Gastrocnemius medialis (tissue), 4 donors: ENCODE data around the gene TEX19. TPM values are rescaled to one million over a fixed set of nuclear protein-coding genes. Genes with fewer than 3 reads are reported as not detected.
"Not testable (repeated sequence)": the region's sequence is repeated elsewhere in the genome, so short reads cannot be mapped to it uniquely, and the experiment has no call there.

Experiments
- ATAC-seq, 2 donors: fragments of 150-250 bp; one replicate each; pipeline ENCODE4 v1.9.1; 2016
- DNase-seq, 2 donors: peaks; one replicate each; pipeline ENCODE4 v3.0.0-alpha.2; 2019
- H3K27ac ChIP-seq, 4 donors: fragments of 200-600 bp; sonication (generic); 1 replicate in 1 of 4; 2 replicates in 3 of 4; pipeline ENCODE4 v1.5.1; 2016 to 2018; ENCODE audit warnings: mild to moderate bottlenecking in 2 of 4, moderate library complexity in 1 of 4
- H3K27me3 ChIP-seq, 3 donors: fragments of 200-600 bp; sonication (generic) in 2 of 3; 1 replicate in 1 of 3; 2 replicates in 2 of 3; pipeline versions ENCODE4 v1.5.1 to v1.6.0; 2016 to 2019; ENCODE audit warnings: mild to moderate bottlenecking in 1 of 3, moderate library complexity in 1 of 3
- H3K36me3 ChIP-seq, 2 donors: fragments of 200-600 bp; sonication (generic) in 1 of 2; one replicate each; pipeline ENCODE4 v1.5.1; 2017 to 2018
- H3K4me1 ChIP-seq, 2 donors: fragments of 200-600 bp; sonication (generic) in 1 of 2; one replicate each; pipeline ENCODE4 v1.5.1; 2016 to 2017; ENCODE audit warnings: mild to moderate bottlenecking in 2 of 2
- H3K4me3 ChIP-seq, 4 donors: fragments of 200-600 bp; sonication (generic) in 3 of 4; 1 replicate in 1 of 4; 2 replicates in 3 of 4; pipeline ENCODE4 v1.5.1; 2016 to 2019; ENCODE audit warnings: mild to moderate bottlenecking in 2 of 4
- H3K9me3 ChIP-seq, 3 donors: fragments of 200-600 bp; sonication (generic) in 2 of 3; 1 replicate in 1 of 3; 2 replicates in 2 of 3; pipeline ENCODE4 v1.5.1; 2016 to 2019
- CTCF ChIP-seq, 5 experiments: fragments of 450-650 bp in 3 of 5; fragments of 200-600 bp in 2 of 5; sonication (generic) in 2 of 5; IDR thresholded peaks in 4 of 5; conservative IDR thresholded peaks in 1 of 5; 1 replicate in 4 of 5; 2 replicates in 1 of 5; pipeline ENCODE4 v1.5.1; 2016 to 2019; ENCODE audit warnings: antibody characterized with exemption in 5 of 5, mild to moderate bottlenecking in 3 of 5, moderate library complexity in 3 of 5
- POLR2A ChIP-seq, 2 donors: fragments of 450-650 bp; IDR thresholded peaks; one replicate each; pipeline ENCODE4 v1.6.1; 2017; ENCODE audit warnings: antibody characterized with exemption in 2 of 2, mild to moderate bottlenecking in 2 of 2, moderate library complexity in 2 of 2
- in situ Hi-C, 4 donors: fragments of 200-750 bp; cut with MboI; loops; one replicate each; pipeline versions ENCODE4 v1.15.0 to v1.8.0; 2017; ENCODE audit warnings: low sequenced_read_pairs in 4 of 4
- intact Hi-C: fragments of 100-400 bp; cut with DNase I; formaldehyde crosslinking; loops from one replicate; pipeline ENCODE4 v1.15.1; 2023; ENCODE audit warnings: low total_unique reads
- total RNA-seq, 4 donors: library from RNA; depleted of rRNA; stranded (reverse); fragments of >200 nt; gene quantifications; one replicate each; pipeline versions ENCODE4 v1.1.0 to v1.2.3, GENCODE V29; 2016

TEX19 gene
- total RNA-seq, 4 donors from 2014 or later: 0.40 TPM; not detected in 3

- ATAC-seq: no peak
- intact Hi-C loops: loop anchor here (10.0 kb wide), 1 partner anchor 207 kb away; no protein-coding TSS in a partner anchor
- Histone ChIP-seq H3K4me3 (no peak overlapping the region), H3K27me3 (no peaks in the 10 kb centered on the region), H3K36me3 (no peaks in the 10 kb centered on the region), H3K27ac (no peak overlapping the region), H3K9me3 (no peaks in the 10 kb centered on the region), H3K4me1 (peaks cover 13% of the 10 kb centered on the region in 2 donors)
- DNase-seq: no peak
- TF ChIP-seq POLR2A (IDR thresholded peaks at IDR 0.05) (no peak), CTCF (IDR thresholded peaks at IDR 0.05 in 4 of 5, conservative IDR thresholded peaks at IDR 0.05 in 1 of 5) (no peak)
- in situ Hi-C loops: loop anchor here in 3 of 4 donors (5.0 to 10.0 kb wide), 2 partner anchors 57 to 59 kb away; partner anchors contain the start of gene TEX19 (in 1 of the 3)
Measured at GRCh38 chr17:82411396-82412053, 52.5 kb downstream of the TEX19 start.

GRCh38 chr17:82412081-82412480 is 53.0 kb downstream of the TEX19 start:
- not testable (repeated sequence) for H3K27me3 ChIP-seq, H3K9me3 ChIP-seq, H3K36me3 ChIP-seq, H3K4me3 ChIP-seq, H3K27ac ChIP-seq, DNase-seq, H3K4me1 ChIP-seq, ATAC-seq
- in situ Hi-C loops: loop anchor here in 3 of 4 donors (5.0 to 10.0 kb wide), 2 partner anchors 57 to 60 kb away; partner anchors contain the start of gene TEX19 (in 1 of the 3)
- intact Hi-C loops: loop anchor here (10.0 kb wide), 1 partner anchor 207 kb away; no protein-coding TSS in a partner anchor

GRCh38 chr17:82412535-82413520 is 53.8 kb downstream of the TEX19 start:
- ATAC-seq (no peak), DNase-seq (no peak)
- Histone ChIP-seq H3K9me3 (no peaks in the 10 kb centered on the region), H3K36me3 (no peaks in the 10 kb centered on the region), H3K27me3 (no peaks in the 10 kb centered on the region), H3K4me3 (no peak overlapping the region), H3K27ac (no peak overlapping the region), H3K4me1 (peaks cover 6 to 11% of the 10 kb centered on the region in 2 donors)
- in situ Hi-C loops (loop anchor here in 3 of 4 donors (5.0 to 10.0 kb wide), 2 partner anchors 58 to 61 kb away; partner anchors contain the start of gene TEX19 (in 1 of the 3)), intact Hi-C loops (loop anchor here (10.0 kb wide), 1 partner anchor 208 kb away; no protein-coding TSS in a partner anchor)
- TF ChIP-seq CTCF (IDR thresholded peaks at IDR 0.05 in 4 of 5, conservative IDR thresholded peaks at IDR 0.05 in 1 of 5): no peak

Other genes starting within 250 kb of the TEX19 start
- gene CCDC57, start 146.4 kb upstream of the TEX19 start, total RNA-seq: 10 to 100 TPM in 1 of 4 donors, 1 to 10 TPM in 3; 3.7 to 11.3 (median 5.1) TPM
- 100 to 1,000 TPM in 2 of 4 donors, 10 to 100 TPM in 2; 46.0 to 173 (median 126) TPM for gene SLC16A3, start 130.2 kb upstream of the TEX19 start, total RNA-seq
- gene CSNK1D, start 85.5 kb upstream of the TEX19 start, total RNA-seq: 10 to 100 TPM; 34.0 to 55.2 (median 47.3) TPM
- gene CD7, start 41.6 kb upstream of the TEX19 start, total RNA-seq: 1 to 10 TPM in 1 of 4 donors, not detected in 3; 1.7 TPM
- 1 to 10 TPM; 3.3 to 9.5 (median 5.6) TPM for gene SECTM1, start 25.5 kb upstream of the TEX19 start, total RNA-seq
- gene UTS2R, start 12.5 kb downstream of the TEX19 start, total RNA-seq: not detected
- 10 to 100 TPM; 15.5 to 35.1 (median 22.5) TPM for gene HEXD, start 59.1 kb downstream of the TEX19 start, total RNA-seq
- gene OGFOD3, start 59.3 kb downstream of the TEX19 start, total RNA-seq: 10 to 100 TPM; 25.8 to 72.1 (median 27.7) TPM
- gene CYBC1, start 91.5 kb downstream of the TEX19 start, total RNA-seq: 10 to 100 TPM; 17.3 to 29.8 (median 19.3) TPM
- gene NARF, start 99.5 kb downstream of the TEX19 start, total RNA-seq: 10 to 100 TPM; 29.6 to 63.4 (median 49.0) TPM
- 100 to 1,000 TPM in 1 of 4 donors, 10 to 100 TPM in 3; 70.7 to 109 (median 85.0) TPM for gene FOXK2, start 160.5 kb downstream of the TEX19 start, total RNA-seq